SK-N-SH (cell line): Measurements from ENCODE around the gene NDUFC2. TPM values are rescaled to one million over a fixed set of nuclear protein-coding genes. Genes with fewer than 3 reads are reported as not detected.

Experiments
- CTCF ChIA-PET: fragments of 300-600, 350-600 bp; formaldehyde crosslinking; extraction: SDS; loops from one replicate; lab custom pipeline; 2021; lab: Yijun Ruan, JAX
- POLR2A ChIA-PET: fragments of 350-600 bp; sonication (Branson Sonifier 250); formaldehyde crosslinking; extraction: SDS; loops from one replicate; lab custom pipeline; 2020; ENCODE audit warnings: antibody characterized with exemption, inconsistent platforms; lab: Yijun Ruan, JAX
- DNase-seq: peaks from one replicate; pipeline ENCODE4 v3.0.0; 2012
- H2AFZ ChIP-seq: fragments of 200-600 bp; sonication (generic); 2 replicates; pipeline ENCODE4 v1.8.1; 2016; ENCODE audit warnings: antibody characterized with exemption, mild to moderate bottlenecking, low read depth
- H3F3A ChIP-seq: fragments of 200-600 bp; sonication (generic); replicated peaks from 2 replicates; pipeline ENCODE3; 2016; ENCODE audit warnings: antibody characterized with exemption, mild to moderate bottlenecking; ENCODE audit not compliant: insufficient read depth
- H3K27ac ChIP-seq, 2 experiments: fragments of 200-500 bp in 1 of 2; fragments of 200-600 bp in 1 of 2; sonication (Bioruptor generic) in 1 of 2; sonication (generic), shearing (Covaris generic) in 1 of 2; 2 replicates each; pipeline versions ENCODE4 v1.5.1 to v1.6.1; 2014 to 2016; ENCODE audit warnings: low read depth in 2 of 2, inconsistent platforms in 1 of 2, low read length in 1 of 2, mild to moderate bottlenecking in 1 of 2, mixed read lengths in 1 of 2
- H3K27me3 ChIP-seq: fragments of 200-600 bp; sonication (generic), shearing (Covaris generic); 2 replicates; pipeline ENCODE4 v1.6.1; 2016; ENCODE audit warnings: mixed run types; ENCODE audit not compliant: insufficient read depth
- H3K36me3 ChIP-seq, 2 experiments: fragments of 200-500 bp in 1 of 2; fragments of 200-600 bp in 1 of 2; sonication (Bioruptor generic) in 1 of 2; sonication (generic) in 1 of 2; replicated peaks in 1 of 2; 2 replicates each; pipeline versions ENCODE3 to v1.5.1; 2014 to 2016; ENCODE audit warnings: low read length in 1 of 2, mild to moderate bottlenecking in 1 of 2; ENCODE audit not compliant: insufficient read depth in 2 of 2, control insufficient read depth in 1 of 2
- H3K4me1 ChIP-seq, 2 experiments: fragments of 200-500 bp in 1 of 2; fragments of 200-600 bp in 1 of 2; sonication (Bioruptor generic) in 1 of 2; sonication (generic), shearing (Covaris generic) in 1 of 2; 2 replicates each; pipeline versions ENCODE4 v1.5.1 to v1.6.1; 2014 to 2016; ENCODE audit warnings: low read depth in 1 of 2, low read length in 1 of 2, mixed run types in 1 of 2; ENCODE audit not compliant: insufficient read depth in 2 of 2, control insufficient read depth in 1 of 2
- H3K4me2 ChIP-seq: fragments of 200-600 bp; sonication (generic), shearing (Covaris generic); 2 replicates; pipeline ENCODE4 v1.6.1; 2017; ENCODE audit warnings: mixed run types
- H3K4me3 ChIP-seq, 2 experiments: fragments of 200-500 bp in 1 of 2; fragments of 200-600 bp in 1 of 2; sonication (Bioruptor generic) in 1 of 2; sonication (generic), shearing (Covaris generic) in 1 of 2; 2 replicates each; pipeline versions ENCODE4 v1.5.1 to v1.8.1; 2014 to 2016; ENCODE audit warnings: low read depth in 2 of 2, inconsistent platforms in 1 of 2, low read length in 1 of 2, mild to moderate bottlenecking in 1 of 2, mixed read lengths in 1 of 2, moderate library complexity in 1 of 2
- H3K79me2 ChIP-seq: fragments of 200-600 bp; sonication (generic); 2 replicates; pipeline ENCODE4 v1.8.1; 2017; ENCODE audit warnings: mild to moderate bottlenecking; ENCODE audit not compliant: insufficient read depth
- H3K9ac ChIP-seq: fragments of 200-600 bp; sonication (generic); 2 replicates; pipeline ENCODE4 v1.6.1; 2017; ENCODE audit warnings: mixed run types
- H3K9me2 ChIP-seq: fragments of 200-600 bp; sonication (generic); 2 replicates; pipeline ENCODE4 v1.6.1; 2017; ENCODE audit warnings: mixed run types
- H3K9me3 ChIP-seq: fragments of 200-600 bp; sonication (generic); 2 replicates; pipeline ENCODE4 v1.6.1; 2017; ENCODE audit warnings: mixed run types, mild to moderate bottlenecking, moderate library complexity
- H4K20me1 ChIP-seq: fragments of 200-600 bp; sonication (generic); 2 replicates; pipeline ENCODE4 v1.6.1; 2017; ENCODE audit warnings: mild to moderate bottlenecking, mixed run types; ENCODE audit not compliant: insufficient read depth
- EZH2phosphoT487 ChIP-seq: fragments of 200-600 bp; sonication (generic); IDR thresholded peaks from 2 replicates; pipeline ENCODE4 v1.6.1; 2017; ENCODE audit warnings: low read depth, mixed run types, mild to moderate bottlenecking, antibody characterized with exemption, moderate library complexity, borderline replicate concordance
- FOSL2 ChIP-seq: IDR thresholded peaks from 2 replicates; pipeline ENCODE4 v1.4.0; 2012; ENCODE audit warnings: low read depth, mild to moderate bottlenecking, moderate library complexity, borderline replicate concordance
- GATA2 ChIP-seq: sonication (generic); formaldehyde crosslinking; IDR thresholded peaks from 2 replicates; pipeline ENCODE4 v1.5.0; 2020; ENCODE audit warnings: mild to moderate bottlenecking, missing genetic modification reagents
- JUND ChIP-seq: IDR thresholded peaks from 2 replicates; pipeline ENCODE4 v1.4.0; 2012
- NRF1 ChIP-seq: IDR thresholded peaks from 2 replicates; pipeline ENCODE4 v1.6.1; 2012; ENCODE audit warnings: low read depth, mild to moderate bottlenecking, low read length
- POLR2AphosphoS5 ChIP-seq: IDR thresholded peaks from 2 replicates; pipeline ENCODE4 v1.6.1; 2012; ENCODE audit warnings: low read depth, low read length
- RXRA ChIP-seq: IDR thresholded peaks from 2 replicates; pipeline ENCODE4 v1.4.0; 2012; ENCODE audit warnings: low read depth, mild to moderate bottlenecking, borderline replicate concordance
- SIN3A ChIP-seq: IDR thresholded peaks from 2 replicates; pipeline ENCODE4 v1.6.1; 2012; ENCODE audit warnings: low read depth, mild to moderate bottlenecking, low read length, moderate library complexity, borderline replicate concordance
- SMC3 ChIP-seq: IDR thresholded peaks from 2 replicates; pipeline ENCODE4 v1.6.1; 2012; ENCODE audit warnings: low read depth, low read length, improper control_type of control experiment
- TEAD4 ChIP-seq: IDR thresholded peaks from 2 replicates; pipeline ENCODE4 v1.4.0; 2012; ENCODE audit warnings: mild to moderate bottlenecking, borderline replicate concordance; ENCODE audit not compliant: insufficient read depth
- WGBS: methylation state at CpG from one replicate; pipeline ENCODE4 v1.1.6; 2017; ENCODE audit warnings: low lambda C conversion rate; 5-methylcytosine and 5-hydroxymethylcytosine counted together
- polyA plus RNA-seq, 3 experiments: library from polyadenylated mRNA; depleted of rRNA; stranded (reverse); fragments of >200 nt; gene quantifications; 2 replicates each; pipeline ENCODE4 v1.2.3, GENCODE V29; 2012
- TF ChIP-seq, protein P1 (sequence below): IDR thresholded peaks from 2 replicates; pipeline ENCODE4; 2012
- TF ChIP-seq, protein P2 (sequence below): IDR thresholded peaks from 2 replicates; pipeline ENCODE4 v1.4.0; 2012; ENCODE audit warnings: low read depth, borderline replicate concordance
- TF ChIP-seq, protein P3 (sequence below): fragments of 150-350 bp; IDR thresholded peaks from 2 replicates; pipeline ENCODE4 v1.6.1; 2017; ENCODE audit warnings: antibody characterized with exemption, low read length, low read depth, borderline replicate concordance
- TF ChIP-seq, protein P4 (sequence below): IDR thresholded peaks from 2 replicates; pipeline ENCODE4 v1.4.0; 2012; ENCODE audit warnings: low read depth, borderline replicate concordance

NDUFC2 gene
- polyA plus RNA-seq, 1 of the 3 experiments (the other 2 are of a cell fraction) = 235 TPM

DNA sequence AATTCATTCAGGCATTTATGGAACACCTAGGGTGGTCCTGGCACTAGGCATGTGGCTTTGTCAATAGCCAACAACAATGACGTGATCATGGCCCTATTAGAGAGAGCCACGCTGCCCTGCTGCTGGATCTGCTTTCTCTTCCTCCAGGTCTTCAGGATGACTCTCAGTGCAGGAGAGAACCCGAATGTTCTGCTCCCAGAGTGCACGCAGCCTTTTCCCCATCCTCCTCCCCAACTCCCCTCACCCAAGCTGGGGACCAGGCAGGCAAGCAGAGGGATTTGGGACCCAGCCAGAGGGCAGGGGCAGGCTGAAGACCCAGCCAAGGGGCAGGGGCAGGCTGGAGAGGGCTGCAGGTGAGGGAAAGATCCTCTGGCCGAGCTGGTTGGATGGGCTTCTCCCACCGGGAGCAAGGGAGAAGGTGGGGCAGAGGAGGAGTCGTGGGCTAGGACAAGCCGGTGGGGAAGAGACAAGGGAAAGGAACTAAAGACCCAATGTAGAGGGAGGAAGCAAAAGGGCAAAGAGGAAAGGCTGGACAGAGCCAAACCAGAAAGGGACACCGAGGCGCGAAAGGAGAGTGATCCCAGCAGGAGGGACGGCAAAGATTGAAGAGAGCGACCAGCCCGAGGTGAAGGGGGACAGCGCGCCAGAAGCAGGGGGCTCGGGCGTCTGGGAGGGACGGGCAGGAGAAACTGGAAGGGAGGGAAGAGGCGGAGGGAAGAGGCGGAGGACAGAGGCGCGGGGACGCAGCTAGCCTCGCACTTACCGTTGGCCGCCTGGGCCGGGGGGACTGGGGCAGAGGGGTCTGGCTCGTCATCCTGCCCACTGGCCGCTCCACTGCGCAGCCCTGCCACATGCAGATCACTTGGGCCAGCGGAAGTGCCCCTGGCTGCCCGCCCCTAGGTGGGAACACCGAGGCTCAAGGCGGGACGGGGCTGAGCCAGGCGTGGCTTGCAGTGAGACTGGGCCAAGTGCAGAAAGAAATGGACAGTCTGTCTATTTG lies 57.0 kb downstream of the NDUFC2 start, which contains the start of gene KCTD14:
Gene KCTD14, minus strand, starts transcription at position 880 of the 1,000 bp plus-strand sequence. Its CDS starts 27 bp downstream, at position 853.
- Histone ChIP-seq H3K9me2 (no peaks in the 10 kb centered on the region), H3F3A (no peaks in the 10 kb centered on the region), H3K79me2 (no peaks in the 10 kb centered on the region), H3K4me1 (no peaks in the 10 kb centered on the region), H3K27me3 (no peaks in the 10 kb centered on the region), H4K20me1 (no peaks in the 10 kb centered on the region), H3K9me3 (no peaks in the 10 kb centered on the region), H3K4me3 (no peak within 1 kb of the TSS), H2AFZ (no peak within 1 kb of the TSS), H3K9ac (no peak within 1 kb of the TSS), H3K4me2 (no peak within 1 kb of the TSS), H3K27ac (no peak within 1 kb of the TSS), H3K36me3 (no peaks in the 10 kb centered on the region)
- TF ChIP-seq FOSL2 = no peak
- TF ChIP-seq, protein P1, sequence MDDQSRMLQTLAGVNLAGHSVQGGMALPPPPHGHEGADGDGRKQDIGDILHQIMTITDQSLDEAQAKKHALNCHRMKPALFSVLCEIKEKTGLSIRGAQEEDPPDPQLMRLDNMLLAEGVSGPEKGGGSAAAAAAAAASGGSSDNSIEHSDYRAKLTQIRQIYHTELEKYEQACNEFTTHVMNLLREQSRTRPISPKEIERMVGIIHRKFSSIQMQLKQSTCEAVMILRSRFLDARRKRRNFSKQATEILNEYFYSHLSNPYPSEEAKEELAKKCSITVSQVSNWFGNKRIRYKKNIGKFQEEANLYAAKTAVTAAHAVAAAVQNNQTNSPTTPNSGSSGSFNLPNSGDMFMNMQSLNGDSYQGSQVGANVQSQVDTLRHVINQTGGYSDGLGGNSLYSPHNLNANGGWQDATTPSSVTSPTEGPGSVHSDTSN = no peak
- TF ChIP-seq POLR2AphosphoS5 = no peak
- no peak for TF ChIP-seq EZH2phosphoT487
- TF ChIP-seq GATA2 (CRISPR knock-in tag) = no peak
- DNase-seq = peak; percentile 14
- CTCF ChIA-PET = no interaction called here
- POLR2A ChIA-PET = interaction anchor here (0.6 kb wide), 1 partner anchor 25 kb away, joined by 3 read pairs; no protein-coding TSS in a partner anchor
- 87% methylated on average over 37 of the region's 37 CpGs for WGBS

DNA sequence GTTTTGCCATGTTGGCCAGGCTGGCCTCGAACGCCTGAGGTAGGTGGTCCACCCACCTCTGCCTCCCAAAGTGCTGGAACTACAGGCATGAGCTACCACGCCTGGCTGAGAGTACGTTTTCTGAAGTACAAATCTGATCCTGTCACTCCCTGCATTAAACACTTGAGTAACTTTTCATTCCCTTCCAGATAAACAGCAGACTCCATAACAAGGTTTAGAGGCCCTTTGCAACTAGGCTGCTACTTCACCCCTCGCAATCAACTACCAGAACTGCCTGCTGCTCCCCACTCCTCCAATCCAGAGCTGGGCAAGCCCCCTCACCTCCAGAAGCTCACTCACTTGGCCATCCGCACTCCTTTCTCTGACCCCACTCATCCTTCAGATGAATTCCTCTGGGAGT lies 58.1 kb downstream of the NDUFC2 start:
- no peak overlapping the region for H3K27ac ChIP-seq
- H3K79me2 ChIP-seq = no peaks in the 10 kb centered on the region
- H3F3A ChIP-seq = no peaks in the 10 kb centered on the region
- DNase-seq = no peak
- H3K36me3 ChIP-seq = no peaks in the 10 kb centered on the region
- no peaks in the 10 kb centered on the region for H4K20me1 ChIP-seq
- H3K4me3 ChIP-seq = no peak overlapping the region
- H3K9me3 ChIP-seq = no peaks in the 10 kb centered on the region
- H2AFZ ChIP-seq = no peak overlapping the region
- ChIA-PET POLR2A (no interaction called here), CTCF (interaction anchor here (1.4 kb wide), 1 partner anchor 21 kb away, joined by 4 read pairs; no protein-coding TSS in a partner anchor)
- no peaks in the 10 kb centered on the region for H3K27me3 ChIP-seq
- no peak overlapping the region for H3K4me2 ChIP-seq
- no peaks in the 10 kb centered on the region for H3K4me1 ChIP-seq
- 92% methylated on average over 6 of the region's 6 CpGs for WGBS
- H3K9me2 ChIP-seq = no peaks in the 10 kb centered on the region
- H3K9ac ChIP-seq = no peak overlapping the region
- TF ChIP-seq SMC3 (no peak), SIN3A (no peak), FOSL2 (no peak), EZH2phosphoT487 (no peak), TEAD4 (no peak), RXRA (no peak), JUND (no peak), NRF1 (no peak)
- TF ChIP-seq, protein P1 = no peak
- TF ChIP-seq, protein P2, sequence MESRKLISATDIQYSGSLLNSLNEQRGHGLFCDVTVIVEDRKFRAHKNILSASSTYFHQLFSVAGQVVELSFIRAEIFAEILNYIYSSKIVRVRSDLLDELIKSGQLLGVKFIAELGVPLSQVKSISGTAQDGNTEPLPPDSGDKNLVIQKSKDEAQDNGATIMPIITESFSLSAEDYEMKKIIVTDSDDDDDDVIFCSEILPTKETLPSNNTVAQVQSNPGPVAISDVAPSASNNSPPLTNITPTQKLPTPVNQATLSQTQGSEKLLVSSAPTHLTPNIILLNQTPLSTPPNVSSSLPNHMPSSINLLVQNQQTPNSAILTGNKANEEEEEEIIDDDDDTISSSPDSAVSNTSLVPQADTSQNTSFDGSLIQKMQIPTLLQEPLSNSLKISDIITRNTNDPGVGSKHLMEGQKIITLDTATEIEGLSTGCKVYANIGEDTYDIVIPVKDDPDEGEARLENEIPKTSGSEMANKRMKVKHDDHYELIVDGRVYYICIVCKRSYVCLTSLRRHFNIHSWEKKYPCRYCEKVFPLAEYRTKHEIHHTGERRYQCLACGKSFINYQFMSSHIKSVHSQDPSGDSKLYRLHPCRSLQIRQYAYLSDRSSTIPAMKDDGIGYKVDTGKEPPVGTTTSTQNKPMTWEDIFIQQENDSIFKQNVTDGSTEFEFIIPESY = no peak
- TF ChIP-seq, protein P3, sequence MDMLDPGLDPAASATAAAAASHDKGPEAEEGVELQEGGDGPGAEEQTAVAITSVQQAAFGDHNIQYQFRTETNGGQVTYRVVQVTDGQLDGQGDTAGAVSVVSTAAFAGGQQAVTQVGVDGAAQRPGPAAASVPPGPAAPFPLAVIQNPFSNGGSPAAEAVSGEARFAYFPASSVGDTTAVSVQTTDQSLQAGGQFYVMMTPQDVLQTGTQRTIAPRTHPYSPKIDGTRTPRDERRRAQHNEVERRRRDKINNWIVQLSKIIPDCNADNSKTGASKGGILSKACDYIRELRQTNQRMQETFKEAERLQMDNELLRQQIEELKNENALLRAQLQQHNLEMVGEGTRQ = no peak
- TF ChIP-seq, protein P4, sequence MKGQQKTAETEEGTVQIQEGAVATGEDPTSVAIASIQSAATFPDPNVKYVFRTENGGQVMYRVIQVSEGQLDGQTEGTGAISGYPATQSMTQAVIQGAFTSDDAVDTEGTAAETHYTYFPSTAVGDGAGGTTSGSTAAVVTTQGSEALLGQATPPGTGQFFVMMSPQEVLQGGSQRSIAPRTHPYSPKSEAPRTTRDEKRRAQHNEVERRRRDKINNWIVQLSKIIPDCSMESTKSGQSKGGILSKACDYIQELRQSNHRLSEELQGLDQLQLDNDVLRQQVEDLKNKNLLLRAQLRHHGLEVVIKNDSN = no peak
